DMS114 treated with DMSO at 0.1 percent for 48 hours (cell line): ENCODE measurements around the gene IFIT5.
"Not testable (repeated sequence)": the region's sequence is repeated elsewhere in the genome, so short reads cannot be mapped to it uniquely, and the experiment has no call there.

Experiments used
- DNase-seq: peaks from one replicate; lab custom pipeline; 2025; ENCODE audit not compliant: unreplicated experiment; lab: John Stamatoyannopoulos, UW

IFIT5 gene

GRCh38 chr10:89392974-89393373, 21.4 kb upstream of the IFIT5 start:
- no peak for DNase-seq

GRCh38 chr10:89393898-89394297, 20.5 kb upstream of the IFIT5 start:
- DNase-seq: no peak

- no peak for DNase-seq
Measured at GRCh38 chr10:89395141-89395540, 19.2 kb upstream of the IFIT5 start.

DNA sequence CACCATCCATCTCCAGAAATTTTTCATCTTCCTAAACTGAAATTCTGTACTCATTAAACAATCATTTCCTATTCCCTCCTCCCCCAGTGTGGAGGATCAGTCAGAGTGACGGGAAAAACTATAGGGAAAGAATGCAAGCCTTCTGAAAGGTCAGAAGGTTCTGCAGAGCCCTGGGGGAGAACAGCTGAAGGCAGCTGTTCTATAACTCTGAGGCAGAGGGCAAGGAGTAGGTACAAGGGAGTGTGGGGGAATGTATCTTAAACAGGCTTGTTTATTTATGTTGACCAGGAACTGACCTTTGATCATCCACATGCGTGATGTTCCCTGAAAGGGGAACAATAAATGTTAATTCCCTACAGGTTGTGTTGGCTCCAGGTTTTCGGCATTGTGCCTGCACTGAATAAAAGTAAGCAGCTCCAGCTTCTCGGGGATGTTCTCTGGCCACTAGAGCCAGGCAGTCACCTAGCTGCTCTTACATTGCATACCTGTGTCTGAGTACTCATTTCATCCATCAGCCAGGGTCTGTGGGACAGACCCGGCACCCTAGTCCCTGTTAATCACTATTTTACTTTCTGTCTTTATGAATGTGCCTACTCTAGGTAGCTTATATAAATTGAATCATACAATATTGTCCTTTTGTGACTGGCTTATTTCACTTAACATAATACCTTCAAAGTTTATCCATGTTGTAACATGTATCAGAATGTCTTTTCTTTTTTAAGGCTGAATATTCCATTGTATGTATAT, 16.2 kb upstream of the IFIT5 start:
- no peak for DNase-seq

GRCh38 chr10:89399956-89400355, 14.4 kb upstream of the IFIT5 start:
- no peak for DNase-seq

DNA sequence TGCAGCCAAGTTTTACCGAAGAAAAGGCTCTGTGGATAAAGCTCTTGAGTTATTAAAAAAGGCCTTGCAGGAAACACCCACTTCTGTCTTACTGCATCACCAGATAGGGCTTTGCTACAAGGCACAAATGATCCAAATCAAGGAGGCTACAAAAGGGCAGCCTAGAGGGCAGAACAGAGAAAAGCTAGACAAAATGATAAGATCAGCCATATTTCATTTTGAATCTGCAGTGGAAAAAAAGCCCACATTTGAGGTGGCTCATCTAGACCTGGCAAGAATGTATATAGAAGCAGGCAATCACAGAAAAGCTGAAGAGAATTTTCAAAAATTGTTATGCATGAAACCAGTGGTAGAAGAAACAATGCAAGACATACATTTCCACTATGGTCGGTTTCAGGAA, 11.3 kb upstream of the IFIT5 start:
- DNase-seq: no peak

DNA sequence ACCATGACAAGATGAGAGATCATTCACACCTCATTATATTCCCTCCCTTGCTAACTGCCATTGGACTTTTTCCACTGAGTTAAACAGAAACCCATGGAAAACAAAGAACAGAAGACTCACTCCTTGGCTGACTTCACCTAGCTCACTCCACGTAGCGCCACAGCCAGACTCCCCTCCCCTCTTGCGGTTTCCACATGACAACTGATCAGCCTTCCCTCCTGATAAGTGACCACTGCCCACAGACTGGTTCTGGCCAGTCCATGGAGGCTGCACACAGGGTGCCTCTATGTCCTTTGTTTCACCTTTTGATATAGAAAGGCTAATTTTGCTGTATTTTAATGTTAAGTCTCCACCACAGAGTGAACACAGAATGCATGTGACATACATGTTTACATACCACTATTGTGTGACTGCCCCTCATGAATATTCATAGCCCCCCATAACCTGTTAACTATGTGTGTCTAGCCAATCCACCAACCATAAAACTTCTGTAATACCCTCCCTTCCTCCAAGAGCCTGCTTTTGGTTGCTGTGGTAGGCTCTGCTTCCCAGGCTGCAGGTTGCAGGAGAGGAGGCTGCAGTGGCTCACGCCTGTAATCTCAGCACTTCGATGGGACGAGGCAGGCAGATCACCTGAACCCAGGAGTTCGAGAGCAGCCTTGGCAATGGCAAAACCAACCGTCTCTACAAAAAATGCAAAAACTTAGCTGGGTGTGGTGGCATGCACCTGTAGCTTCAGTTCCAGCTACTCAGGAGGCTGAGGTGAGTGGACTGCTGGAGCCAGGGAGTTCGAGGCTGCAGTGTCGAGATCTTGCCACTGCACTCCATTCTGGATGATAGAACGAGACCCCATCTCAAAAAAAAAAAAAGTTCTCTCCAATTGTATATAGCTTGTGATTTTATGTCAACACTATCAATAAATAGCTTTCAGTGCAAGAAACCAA, 10.0 kb upstream of the IFIT5 start:
- no peak for DNase-seq

DNA sequence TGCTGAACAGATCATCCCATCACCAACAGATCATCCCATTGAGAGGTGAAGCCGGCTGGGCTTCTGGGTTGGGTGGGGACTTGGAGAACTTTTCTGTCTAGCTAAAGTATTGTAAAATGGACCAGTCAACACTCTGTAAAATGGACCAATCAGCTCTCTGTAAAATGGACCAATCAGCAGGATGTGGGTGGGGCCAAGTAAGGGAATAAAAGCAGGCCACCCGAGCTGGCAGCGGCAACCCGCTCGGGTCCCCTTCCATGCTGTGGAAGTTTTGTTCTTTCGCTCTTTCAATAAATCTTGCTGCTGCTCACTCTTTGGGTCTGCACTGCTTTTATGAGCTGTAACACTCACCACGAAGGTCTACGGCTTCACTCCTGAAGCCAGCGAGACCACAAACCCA, 8.2 kb upstream of the IFIT5 start:
- not testable (repeated sequence) for DNase-seq

GRCh38 chr10:89407792-89408191, 6.6 kb upstream of the IFIT5 start:
- not testable (repeated sequence) for DNase-seq

DNA sequence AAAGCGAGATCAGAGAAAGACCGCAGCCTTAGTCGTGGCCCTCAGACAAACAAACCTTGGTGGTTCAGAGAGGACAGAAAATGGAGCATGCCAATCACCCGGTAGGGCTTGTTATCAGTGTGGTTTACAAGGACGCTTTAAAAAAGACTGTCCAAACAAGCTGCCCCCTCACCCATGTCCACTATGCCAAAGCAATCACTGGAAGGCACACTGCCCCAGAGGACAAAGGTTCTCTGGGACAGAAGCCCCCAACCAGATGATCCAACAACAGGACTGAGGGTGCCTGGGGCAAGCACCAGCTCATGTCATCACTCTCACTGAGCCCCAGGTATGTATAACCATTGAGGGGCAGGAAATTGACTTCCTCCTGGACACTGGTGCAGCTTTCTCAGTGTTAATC, 5.1 kb upstream of the IFIT5 start:
- DNase-seq: not testable (repeated sequence)

DNA sequence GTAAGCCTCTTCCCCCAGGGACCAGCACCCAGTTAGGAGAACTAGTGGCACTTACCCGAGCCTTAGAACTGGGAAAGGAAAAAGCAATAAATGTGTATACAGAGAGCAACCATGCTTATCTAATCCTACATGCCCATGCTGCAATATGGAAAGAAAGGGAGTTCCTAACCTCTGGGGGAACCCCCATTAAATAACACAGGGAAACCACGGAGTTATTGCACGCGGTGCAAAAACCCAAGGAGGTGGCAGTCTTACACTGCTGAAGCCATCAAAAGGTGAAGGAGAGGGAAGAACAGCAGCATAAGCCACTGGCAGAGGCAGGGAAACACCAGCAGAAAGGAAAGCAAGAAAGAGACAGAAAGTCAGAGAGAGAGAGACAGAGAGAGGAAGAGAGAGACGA, 3.8 kb upstream of the IFIT5 start:
- not testable (repeated sequence) for DNase-seq

- not testable (repeated sequence) for DNase-seq
Measured at GRCh38 chr10:89411135-89411534, 3.2 kb upstream of the IFIT5 start.

GRCh38 chr10:89412276-89412675, 2.1 kb upstream of the IFIT5 start:
- not testable (repeated sequence) for DNase-seq

GRCh38 chr10:89413398-89413912, 913 bp upstream of the IFIT5 start:
- no peak for DNase-seq

- DNase-seq: peak; percentile 34
Measured at GRCh38 chr10:89414879-89415821, 782 bp downstream of the IFIT5 start.

DNA sequence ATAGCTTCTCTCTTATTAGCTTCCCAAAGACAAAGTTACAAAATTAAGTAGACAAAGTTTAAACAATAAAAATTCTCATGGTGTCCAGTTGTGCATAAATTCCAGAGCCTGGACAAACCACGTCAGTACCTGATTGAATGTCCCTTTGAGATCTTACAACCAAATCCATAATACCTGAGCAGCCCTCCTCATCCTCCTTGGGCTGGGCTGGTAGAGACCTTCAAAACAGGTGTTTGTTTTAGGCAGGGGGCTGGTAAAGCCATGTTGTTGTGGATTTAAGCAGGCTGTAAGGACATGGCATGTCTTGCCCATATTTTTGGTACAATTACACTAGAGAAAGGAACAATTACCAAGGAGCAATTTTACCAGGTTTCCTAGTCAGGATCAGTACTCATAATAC, 2.1 kb downstream of the IFIT5 start:
- no peak for DNase-seq

- DNase-seq: no peak
Measured at GRCh38 chr10:89419548-89419947, 5.2 kb downstream of the IFIT5 start.

- no peak for DNase-seq
Measured at GRCh38 chr10:89421018-89421476, 6.7 kb downstream of the IFIT5 start.

DNA sequence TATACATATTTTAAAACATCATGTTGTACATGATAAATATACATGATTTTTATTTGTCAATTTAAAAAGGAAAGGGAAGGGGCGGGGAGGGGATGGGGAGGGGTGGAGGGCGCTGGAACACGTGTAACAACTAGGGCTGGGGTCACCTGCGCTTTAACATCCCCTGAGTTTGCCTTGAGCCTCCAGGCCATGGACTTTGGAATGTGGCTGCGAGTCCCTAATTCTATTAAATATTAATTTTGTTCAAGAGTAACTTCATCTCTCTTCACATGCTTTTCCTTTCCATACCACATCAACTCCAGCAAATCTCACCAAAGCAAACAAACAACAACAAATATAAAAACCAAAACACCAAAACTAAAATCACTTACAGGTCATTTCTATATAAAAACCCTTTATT, 10.6 kb downstream of the IFIT5 start:
- no peak for DNase-seq

DNA sequence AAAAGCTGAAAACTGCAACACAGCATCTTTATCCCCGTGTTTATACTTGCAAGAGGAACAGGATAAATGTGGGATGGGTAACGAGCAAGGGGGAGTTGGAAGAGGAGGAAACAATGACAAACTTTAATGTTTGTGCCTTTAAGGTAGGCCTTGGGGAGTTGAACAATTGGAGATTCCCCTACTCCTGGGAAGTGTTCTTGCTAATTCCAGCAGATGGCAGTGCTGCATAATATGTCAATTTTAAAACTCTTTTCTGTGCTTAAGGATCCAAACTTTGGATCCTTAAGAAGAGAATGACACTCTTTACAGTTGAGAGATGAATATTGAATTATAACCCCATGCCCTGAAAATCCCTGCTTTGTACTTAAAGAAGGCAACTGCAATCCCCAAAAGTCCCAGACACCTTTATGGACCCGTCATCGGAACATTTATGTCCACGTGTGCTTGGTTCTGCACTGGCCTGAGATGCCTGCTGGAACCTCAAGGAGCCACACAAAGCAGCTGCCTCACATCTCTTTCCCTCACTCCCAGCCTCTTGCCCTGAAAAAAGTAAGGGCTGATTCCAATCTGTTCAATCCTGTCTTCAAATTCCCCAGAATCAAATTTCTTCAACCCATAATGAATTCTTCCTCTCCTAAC, 12.0 kb downstream of the IFIT5 start:
- peak; percentile 50 for DNase-seq
